ENCODE measurements around the gene SCAPER. TPM values are rescaled to one million over a fixed set of nuclear protein-coding genes. Genes with fewer than 3 reads are reported as not detected.

Gene SCAPER
- total RNA-seq, 2 experiments from 2014 or later, result 10.4 to 22.3 TPM

DNA sequence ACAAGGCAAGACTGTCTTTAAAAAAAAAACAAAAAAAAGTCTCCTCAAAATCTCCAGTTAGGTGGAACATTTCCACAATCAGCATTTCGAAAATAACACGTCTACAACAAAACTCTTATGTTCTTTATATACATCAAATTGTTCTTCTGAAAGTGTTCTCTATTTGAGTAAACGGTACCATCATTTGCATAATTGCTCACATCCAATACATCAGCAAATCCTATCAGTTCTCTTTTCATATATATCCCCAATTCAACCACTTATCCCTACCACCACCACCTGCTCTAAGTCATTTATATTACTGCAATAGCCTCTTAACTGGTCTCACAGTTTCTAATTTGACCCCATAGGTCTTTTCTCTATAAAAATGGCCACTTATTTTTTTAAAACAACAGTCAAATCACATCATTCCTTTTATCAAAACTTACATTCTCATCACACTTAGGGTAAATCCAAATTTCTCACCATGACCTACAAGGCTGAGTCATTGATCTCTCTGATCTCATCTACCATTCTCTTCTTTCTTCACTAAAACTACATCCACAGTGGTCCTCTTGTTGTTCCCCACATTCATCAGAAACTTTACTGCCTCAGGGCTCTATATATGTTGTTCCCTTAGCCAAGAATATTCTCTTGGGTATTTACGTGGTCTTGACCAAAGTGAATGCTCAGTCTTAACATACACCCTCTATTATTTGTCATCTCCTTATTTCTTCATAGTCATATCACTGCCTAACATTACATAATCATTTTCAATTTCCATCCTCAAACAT lies 237.0 kb downstream of the SCAPER start:
- TF ChIP-seq EZH2phosphoT487 (IDR thresholded peaks at IDR 0.05; ENCODE audit: borderline replicate concordance, low read depth, low read length), result no peak
- TF ChIP-seq, protein P1, sequence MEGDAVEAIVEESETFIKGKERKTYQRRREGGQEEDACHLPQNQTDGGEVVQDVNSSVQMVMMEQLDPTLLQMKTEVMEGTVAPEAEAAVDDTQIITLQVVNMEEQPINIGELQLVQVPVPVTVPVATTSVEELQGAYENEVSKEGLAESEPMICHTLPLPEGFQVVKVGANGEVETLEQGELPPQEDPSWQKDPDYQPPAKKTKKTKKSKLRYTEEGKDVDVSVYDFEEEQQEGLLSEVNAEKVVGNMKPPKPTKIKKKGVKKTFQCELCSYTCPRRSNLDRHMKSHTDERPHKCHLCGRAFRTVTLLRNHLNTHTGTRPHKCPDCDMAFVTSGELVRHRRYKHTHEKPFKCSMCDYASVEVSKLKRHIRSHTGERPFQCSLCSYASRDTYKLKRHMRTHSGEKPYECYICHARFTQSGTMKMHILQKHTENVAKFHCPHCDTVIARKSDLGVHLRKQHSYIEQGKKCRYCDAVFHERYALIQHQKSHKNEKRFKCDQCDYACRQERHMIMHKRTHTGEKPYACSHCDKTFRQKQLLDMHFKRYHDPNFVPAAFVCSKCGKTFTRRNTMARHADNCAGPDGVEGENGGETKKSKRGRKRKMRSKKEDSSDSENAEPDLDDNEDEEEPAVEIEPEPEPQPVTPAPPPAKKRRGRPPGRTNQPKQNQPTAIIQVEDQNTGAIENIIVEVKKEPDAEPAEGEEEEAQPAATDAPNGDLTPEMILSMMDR (conservative IDR thresholded peaks at IDR 0.05; ENCODE audit: low read length), result no peak
- no peak overlapping the region for H3K4me2 ChIP-seq (ENCODE audit: low read length)
- H4K20me1 ChIP-seq (ENCODE audit: insufficient read depth, low read length), result no peaks in the 10 kb centered on the region
- intact Hi-C loops (cut with micrococcal nuclease; ENCODE audit: unreplicated experiment), result no loop called here
- H3K9me3 ChIP-seq (ENCODE audit: low read length), result no peaks in the 10 kb centered on the region
- H3K4me1 ChIP-seq (ENCODE audit: insufficient read depth, low read length, poor library complexity, severe bottlenecking), result peaks cover 16% of the 10 kb centered on the region
- BruUV-seq (replicated peaks), result no TSS peak
- no peak overlapping the region for H3K4me3 ChIP-seq (ENCODE audit: low read depth, low read length, poor library complexity, severe bottlenecking)
- ChIA-PET CTCF (ENCODE audit: unreplicated experiment) (no interaction called here), POLR2A (interaction anchor here (1.1 kb wide), 1 partner anchor 8 kb away, joined by 4 read pairs; no protein-coding TSS in a partner anchor)
- H3K36me3 ChIP-seq (ENCODE audit: insufficient read depth, low read length), result no peaks in the 10 kb centered on the region
- no peak overlapping the region for H3K27ac ChIP-seq (ENCODE audit: low read depth, low read length, poor library complexity, severe bottlenecking)
- no peak for DNase-seq (ENCODE audit: low spot score)
- no peaks in the 10 kb centered on the region for H3K9me2 ChIP-seq (ENCODE audit: insufficient read depth, low read length)
- H2AFZ ChIP-seq (ENCODE audit: low read length), result no peak overlapping the region
- no peaks in the 10 kb centered on the region for H3K79me2 ChIP-seq (ENCODE audit: insufficient read depth, low read depth, low read length)

DNA sequence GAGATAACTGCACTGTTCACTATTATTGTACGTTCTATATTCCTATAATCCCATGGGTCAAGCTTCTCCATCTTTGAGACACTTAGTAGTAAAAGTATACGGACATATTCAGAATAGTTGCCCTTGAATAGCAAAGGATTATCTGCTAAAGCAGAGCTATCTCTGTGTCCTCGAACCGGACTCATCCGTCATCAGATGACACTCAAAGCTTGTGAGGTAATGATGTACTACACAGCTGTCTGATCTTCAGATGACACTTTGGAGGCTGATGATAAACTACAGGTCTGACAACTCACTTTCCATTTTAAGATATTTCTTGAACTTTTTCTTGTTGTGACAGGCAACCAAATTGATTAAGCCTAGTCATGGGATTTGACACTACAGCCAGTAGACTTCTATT lies 240.2 kb downstream of the SCAPER start:
- Histone ChIP-seq H4K20me1 (ENCODE audit: insufficient read depth, low read length) (no peaks in the 10 kb centered on the region), H3K36me3 (ENCODE audit: insufficient read depth, low read length) (no peaks in the 10 kb centered on the region), H3K9me2 (ENCODE audit: insufficient read depth, low read length) (no peaks in the 10 kb centered on the region), H3K4me1 (ENCODE audit: insufficient read depth, low read length, poor library complexity, severe bottlenecking) (peaks cover 19% of the 10 kb centered on the region), H3K27ac (ENCODE audit: low read depth, low read length, poor library complexity, severe bottlenecking) (no peak overlapping the region), H2AFZ (ENCODE audit: low read length) (no peak overlapping the region), H3K4me3 (ENCODE audit: low read depth, low read length, poor library complexity, severe bottlenecking) (no peak overlapping the region), H3K79me2 (ENCODE audit: insufficient read depth, low read depth, low read length) (no peaks in the 10 kb centered on the region), H3K9me3 (ENCODE audit: low read length) (no peaks in the 10 kb centered on the region), H3K4me2 (ENCODE audit: low read length) (no peak overlapping the region)
- POLR2A ChIA-PET, result no interaction called here
- CTCF ChIA-PET (ENCODE audit: unreplicated experiment), result no interaction called here
- TF ChIP-seq, protein P1 (conservative IDR thresholded peaks at IDR 0.05; ENCODE audit: low read length), result no peak
- TF ChIP-seq EZH2phosphoT487 (IDR thresholded peaks at IDR 0.05; ENCODE audit: borderline replicate concordance, low read depth, low read length), result no peak
- intact Hi-C loops (cut with micrococcal nuclease; ENCODE audit: unreplicated experiment), result no loop called here
- BruUV-seq (replicated peaks), result no TSS peak
- no peak for DNase-seq (ENCODE audit: low spot score)

DNA sequence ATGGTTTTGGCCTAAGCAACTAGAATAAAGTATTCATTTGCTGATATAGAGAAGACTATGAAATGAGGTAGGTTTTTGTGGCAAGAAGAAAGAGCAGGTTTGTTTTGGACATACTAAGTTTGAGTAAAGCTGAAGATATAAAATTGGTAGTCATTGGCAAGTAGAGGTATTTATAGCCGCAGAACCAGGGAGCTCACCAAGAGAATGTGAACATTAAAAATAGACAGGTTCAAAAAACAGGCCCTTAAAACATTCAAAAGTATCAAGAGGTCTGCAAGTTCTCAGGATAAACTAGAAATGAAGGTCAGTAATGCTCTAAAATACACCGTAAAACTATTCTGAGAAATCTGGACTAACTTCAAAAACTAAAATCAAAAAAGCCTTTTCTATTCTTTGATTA lies 240.7 kb downstream of the SCAPER start:
- CTCF ChIA-PET (ENCODE audit: unreplicated experiment), result no interaction called here
- peak overlapping the region; percentile 33; the same call in 1 of the 2 replicates for H3K4me2 ChIP-seq (ENCODE audit: low read length)
- no peak for DNase-seq (ENCODE audit: low spot score)
- H4K20me1 ChIP-seq (ENCODE audit: insufficient read depth, low read length), result no peaks in the 10 kb centered on the region
- no peaks in the 10 kb centered on the region for H3K9me3 ChIP-seq (ENCODE audit: low read length)
- H3K79me2 ChIP-seq (ENCODE audit: insufficient read depth, low read depth, low read length), result no peaks in the 10 kb centered on the region
- no peaks in the 10 kb centered on the region for H3K36me3 ChIP-seq (ENCODE audit: insufficient read depth, low read length)
- intact Hi-C loops (cut with micrococcal nuclease; ENCODE audit: unreplicated experiment), result no loop called here
- H2AFZ ChIP-seq (ENCODE audit: low read length), result no peak overlapping the region
- BruUV-seq (replicated peaks), result no TSS peak
- H3K4me3 ChIP-seq (ENCODE audit: low read depth, low read length, poor library complexity, severe bottlenecking), result no peak overlapping the region
- TF ChIP-seq EZH2phosphoT487 (IDR thresholded peaks at IDR 0.05; ENCODE audit: borderline replicate concordance, low read depth, low read length), result no peak
- TF ChIP-seq, protein P1 (conservative IDR thresholded peaks at IDR 0.05; ENCODE audit: low read length), result no peak
- H3K4me1 ChIP-seq (ENCODE audit: insufficient read depth, low read length, poor library complexity, severe bottlenecking), result peaks cover 19% of the 10 kb centered on the region
- no peak overlapping the region for H3K27ac ChIP-seq (ENCODE audit: low read depth, low read length, poor library complexity, severe bottlenecking)
- H3K9me2 ChIP-seq (ENCODE audit: insufficient read depth, low read length), result no peaks in the 10 kb centered on the region
- POLR2A ChIA-PET, result no interaction called here

All from OCI-LY7 (cell line).